Measurements from ENCODE around the gene TCF19. TPM values are rescaled to one million over a fixed set of nuclear protein-coding genes. Genes with fewer than 3 reads are reported as not detected.

The TCF19 gene
- total and polyA plus RNA-seq, 12 donors = 1.6 to 7.3 (median 2.7) TPM

DNA sequence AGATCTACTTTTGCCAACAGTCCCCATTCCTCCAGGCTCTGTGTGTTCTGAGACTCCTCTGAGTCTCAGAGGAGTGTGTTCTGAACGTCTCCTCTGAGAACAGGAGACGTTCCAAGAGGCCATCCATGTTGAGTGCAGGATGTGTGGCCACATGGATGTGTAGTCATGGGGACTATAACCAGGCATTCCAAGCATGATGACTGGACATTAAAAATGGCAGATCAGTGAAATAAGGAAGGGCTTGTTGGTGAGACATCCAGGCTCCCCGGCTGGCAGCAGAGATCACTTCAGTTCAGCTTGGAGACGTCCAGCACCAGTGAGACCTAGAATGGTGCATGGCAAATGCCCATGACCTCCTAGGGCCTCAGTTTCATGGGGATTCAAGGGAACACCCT is 46.4 kb downstream of the TCF19 start:
- intact Hi-C loops (cut with DNase I) = loop anchor here in 1 of 10 donors (5.0 kb wide), 1 partner anchor 68 kb away; the partner anchor contains the start of gene HLA-C
- TF ChIP-seq, protein P1, sequence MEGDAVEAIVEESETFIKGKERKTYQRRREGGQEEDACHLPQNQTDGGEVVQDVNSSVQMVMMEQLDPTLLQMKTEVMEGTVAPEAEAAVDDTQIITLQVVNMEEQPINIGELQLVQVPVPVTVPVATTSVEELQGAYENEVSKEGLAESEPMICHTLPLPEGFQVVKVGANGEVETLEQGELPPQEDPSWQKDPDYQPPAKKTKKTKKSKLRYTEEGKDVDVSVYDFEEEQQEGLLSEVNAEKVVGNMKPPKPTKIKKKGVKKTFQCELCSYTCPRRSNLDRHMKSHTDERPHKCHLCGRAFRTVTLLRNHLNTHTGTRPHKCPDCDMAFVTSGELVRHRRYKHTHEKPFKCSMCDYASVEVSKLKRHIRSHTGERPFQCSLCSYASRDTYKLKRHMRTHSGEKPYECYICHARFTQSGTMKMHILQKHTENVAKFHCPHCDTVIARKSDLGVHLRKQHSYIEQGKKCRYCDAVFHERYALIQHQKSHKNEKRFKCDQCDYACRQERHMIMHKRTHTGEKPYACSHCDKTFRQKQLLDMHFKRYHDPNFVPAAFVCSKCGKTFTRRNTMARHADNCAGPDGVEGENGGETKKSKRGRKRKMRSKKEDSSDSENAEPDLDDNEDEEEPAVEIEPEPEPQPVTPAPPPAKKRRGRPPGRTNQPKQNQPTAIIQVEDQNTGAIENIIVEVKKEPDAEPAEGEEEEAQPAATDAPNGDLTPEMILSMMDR (IDR thresholded peaks at IDR 0.05) = no peak
- Histone ChIP-seq H3K4me1 (peaks cover 0 to 47% (median 14%) of the 10 kb centered on the region in 9 donors), H3K4me3 (peak overlapping the region in 2 of 10 donors; percentile 53 to 54), H3K36me3 (peaks cover 0 to 8% (median 0%) of the 10 kb centered on the region in 9 donors), H3K27me3 (no peaks in the 10 kb centered on the region), H3K9me3 (peaks cover 0 to 15% (median 0%) of the 10 kb centered on the region in 11 donors), H3K27ac (peak overlapping the region in 8 of 10 donors; percentile 62 to 95 (median 82))
- no peak for DNase-seq
- no peak for ATAC-seq
- 81 to 88% methylated on average over 4 of the region's 4 CpGs for WGBS, 2 donors

DNA sequence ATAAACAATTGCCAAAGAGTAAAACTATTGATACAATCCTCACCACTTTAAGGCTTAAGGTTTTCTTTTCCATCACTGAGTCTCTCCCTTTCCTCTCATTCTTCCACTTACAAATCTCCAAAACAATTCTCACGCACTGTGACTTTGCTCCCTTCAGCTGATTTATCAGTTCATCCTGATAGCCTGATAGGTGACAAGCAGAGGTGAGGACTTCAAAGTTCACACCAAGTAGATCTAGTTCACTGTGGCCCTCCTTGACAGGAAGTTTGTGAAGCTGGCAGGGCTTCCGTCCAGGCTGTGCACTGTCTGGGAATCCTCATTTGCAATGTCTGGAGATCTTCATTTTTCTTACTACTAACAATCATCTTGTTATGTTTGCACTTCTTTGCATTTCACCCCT is 47.2 kb downstream of the TCF19 start:
- Histone ChIP-seq H3K4me3 (no peak overlapping the region), H3K36me3 (peaks cover 0 to 7% (median 0%) of the 10 kb centered on the region in 9 donors), H3K27me3 (no peaks in the 10 kb centered on the region), H3K27ac (peak overlapping the region in 1 of 10 donors; percentile 36), H3K4me1 (peaks cover 0 to 50% (median 13%) of the 10 kb centered on the region in 9 donors), H3K9me3 (peaks cover 0 to 7% (median 0%) of the 10 kb centered on the region in 11 donors)
- no peak for DNase-seq
- WGBS, 2 donors = 86 to 90% methylated on average over 2 of the region's 2 CpGs
- TF ChIP-seq, protein P1 (IDR thresholded peaks at IDR 0.05) = no peak
- ATAC-seq = no peak
- intact Hi-C loops (cut with DNase I) = no loop called here

GRCh38 chr6:31208506-31208905 is 50.1 kb downstream of the TCF19 start:
- 52 to 62% methylated on average over 2 of the region's 2 CpGs for WGBS, 2 donors
- TF ChIP-seq, protein P1 (IDR thresholded peaks at IDR 0.05) = no peak
- Histone ChIP-seq H3K36me3 (no peaks in the 10 kb centered on the region), H3K4me1 (peaks cover 0 to 34% (median 9%) of the 10 kb centered on the region in 9 donors), H3K27me3 (no peaks in the 10 kb centered on the region), H3K27ac (peak overlapping the region in 2 of 10 donors; percentile 18 to 68), H3K4me3 (no peak overlapping the region), H3K9me3 (no peaks in the 10 kb centered on the region)
- ATAC-seq (peak in 1 of 8 donors; percentile 39), DNase-seq (no peak)
- intact Hi-C loops (cut with DNase I) = no loop called here

DNA sequence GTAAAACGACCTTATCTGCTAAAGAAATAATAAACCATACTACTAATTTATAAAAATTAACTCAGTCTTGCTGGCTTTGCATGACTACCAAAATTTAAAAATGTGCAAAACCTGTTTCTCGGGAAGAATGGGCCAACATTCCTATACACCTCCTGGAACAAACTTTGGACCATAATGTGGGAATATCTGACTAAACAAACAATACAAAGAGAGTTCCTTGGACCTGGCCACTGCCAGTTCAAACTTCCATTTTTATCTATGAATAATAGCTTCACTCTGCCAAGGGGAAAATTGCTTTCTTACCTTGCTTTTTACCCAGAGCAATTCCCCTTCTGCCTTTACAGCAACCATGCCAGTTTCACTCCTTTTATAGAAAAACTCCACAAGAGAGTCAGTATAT is 50.7 kb downstream of the TCF19 start:
- H3K9me3 ChIP-seq = no peaks in the 10 kb centered on the region
- H3K27ac ChIP-seq = no peak overlapping the region
- H3K27me3 ChIP-seq = no peaks in the 10 kb centered on the region
- H3K4me1 ChIP-seq = peaks cover 0 to 28% (median 6%) of the 10 kb centered on the region in 9 donors
- TF ChIP-seq, protein P1 (IDR thresholded peaks at IDR 0.05) = no peak
- no peak overlapping the region for H3K4me3 ChIP-seq
- intact Hi-C loops (cut with DNase I) = no loop called here
- 60 to 85% methylated on average over 2 of the region's 2 CpGs for WGBS, 2 donors
- no peaks in the 10 kb centered on the region for H3K36me3 ChIP-seq
- ATAC-seq (no peak), DNase-seq (no peak)
